GM18505 (cell line): ENCODE data around the gene S100A3.

ENCODE experiments used
- ATAC-seq: cut with Tn5 transposase; IDR thresholded peaks from one replicate; pipeline ENCODE4 v1.9.1; 2021; ENCODE audit not compliant: unreplicated experiment
- POLR2A ChIP-seq: IDR thresholded peaks from 4 replicates; pipeline ENCODE4 v1.6.1; 2011; ENCODE audit warnings: borderline replicate concordance; ENCODE audit not compliant: insufficient read depth, insufficient read length; ENCODE audit errors: extremely low read depth

Gene S100A3

GRCh38 chr1:153507926-153508583 is 41.0 kb downstream of the S100A3 start:
- no peak for TF ChIP-seq POLR2A
- ATAC-seq, result no peak

GRCh38 chr1:153506831-153507413 is 42.1 kb downstream of the S100A3 start:
- no peak for TF ChIP-seq POLR2A
- no peak for ATAC-seq

GRCh38 chr1:153506386-153506785 is 42.7 kb downstream of the S100A3 start:
- no peak for ATAC-seq
- TF ChIP-seq POLR2A, result no peak

GRCh38 chr1:153505576-153505975 is 43.5 kb downstream of the S100A3 start:
- TF ChIP-seq POLR2A, result no peak
- no peak for ATAC-seq

- TF ChIP-seq POLR2A, result no peak
- ATAC-seq, result no peak
Observed at GRCh38 chr1:153503766-153504165, 45.3 kb downstream of the S100A3 start.

- no peak for ATAC-seq
- TF ChIP-seq POLR2A, result no peak
Observed at GRCh38 chr1:153498746-153499145, 50.3 kb downstream of the S100A3 start.
